MM.1S (cell line): ENCODE data around the gene SLC4A3.

ENCODE experiments used
- DNase-seq: peaks from one replicate; pipeline ENCODE4 v3.0.0-alpha.2; 2015
- H2AFZ ChIP-seq: fragments of 300-600 bp; sonication (generic); 2 replicates; pipeline ENCODE4 v1.6.0; 2016; ENCODE audit warnings: antibody characterized with exemption, low read length
- H3F3A ChIP-seq: fragments of 300-600 bp; sonication (generic); 2 replicates; pipeline ENCODE4 v1.6.1; 2016; ENCODE audit warnings: mild to moderate bottlenecking, antibody characterized with exemption, low read length, moderate library complexity, mixed read lengths; ENCODE audit not compliant: insufficient read depth
- H3K27ac ChIP-seq: fragments of 300-600 bp; sonication (generic); 2 replicates; pipeline ENCODE4 v1.5.1; 2016; ENCODE audit warnings: mild to moderate bottlenecking, low read length
- H3K27me3 ChIP-seq: fragments of 300-600 bp; sonication (generic); replicated peaks from 2 replicates; pipeline ENCODE4 v1.6.0; 2016; ENCODE audit warnings: low read length; ENCODE audit not compliant: insufficient read depth
- H3K36me3 ChIP-seq: fragments of 300-600 bp; sonication (generic); replicated peaks from 2 replicates; pipeline ENCODE4 v1.6.1; 2016; ENCODE audit warnings: mild to moderate bottlenecking, low read length, mixed read lengths; ENCODE audit not compliant: insufficient read depth
- H3K4me1 ChIP-seq: fragments of 300-600 bp; sonication (generic); 2 replicates; pipeline ENCODE4 v1.6.1; 2016; ENCODE audit warnings: low read length, mixed read lengths
- H3K4me2 ChIP-seq: fragments of 300-600 bp; sonication (generic); 2 replicates; pipeline ENCODE4 v1.6.0; 2016; ENCODE audit warnings: low read depth, low read length
- H3K4me3 ChIP-seq: fragments of 300-600 bp; sonication (generic); 2 replicates; pipeline ENCODE4 v1.5.1; 2016; ENCODE audit warnings: low read length, mixed read lengths
- H3K79me2 ChIP-seq: fragments of 300-600 bp; sonication (generic); 2 replicates; pipeline ENCODE4 v1.6.1; 2016; ENCODE audit warnings: mixed run types, low read length, mixed read lengths
- H3K9ac ChIP-seq: fragments of 300-600 bp; sonication (generic); 2 replicates; pipeline ENCODE4 v1.6.1; 2016; ENCODE audit warnings: low read length, mixed read lengths
- H3K9me2 ChIP-seq: fragments of 300-600 bp; sonication (generic); replicated peaks from 2 replicates; pipeline ENCODE4 v1.6.1; 2016; ENCODE audit warnings: mild to moderate bottlenecking, low read length, mixed read lengths; ENCODE audit not compliant: insufficient read depth
- H3K9me3 ChIP-seq: fragments of 300-600 bp; sonication (generic); replicated peaks from 2 replicates; pipeline ENCODE4 v1.6.1; 2016; ENCODE audit warnings: mild to moderate bottlenecking, low read length, mixed read lengths; ENCODE audit not compliant: insufficient read depth
- H4K20me1 ChIP-seq: fragments of 300-600 bp; sonication (generic); 2 replicates; pipeline ENCODE4 v1.6.1; 2016; ENCODE audit warnings: mild to moderate bottlenecking, low read length, moderate library complexity, mixed read lengths; ENCODE audit not compliant: insufficient read depth
- EZH2 ChIP-seq: fragments of 300-600 bp; sonication (generic); optimal IDR thresholded peaks from 2 replicates; pipeline ENCODE3; 2017; ENCODE audit warnings: low read depth, mild to moderate bottlenecking, antibody characterized with exemption, low read length, mixed read lengths
- EZH2phosphoT487 ChIP-seq: fragments of 300-600 bp; sonication (generic); IDR thresholded peaks from 2 replicates; pipeline ENCODE4 v1.6.1; 2018; ENCODE audit warnings: antibody characterized with exemption, low read length
- TF ChIP-seq, protein P1 (sequence below): fragments of 300-600 bp; sonication (generic); IDR thresholded peaks from 2 replicates; pipeline ENCODE4 v1.5.1; 2016; ENCODE audit warnings: antibody characterized with exemption, low read length, mixed read lengths

SLC4A3 gene

DNA sequence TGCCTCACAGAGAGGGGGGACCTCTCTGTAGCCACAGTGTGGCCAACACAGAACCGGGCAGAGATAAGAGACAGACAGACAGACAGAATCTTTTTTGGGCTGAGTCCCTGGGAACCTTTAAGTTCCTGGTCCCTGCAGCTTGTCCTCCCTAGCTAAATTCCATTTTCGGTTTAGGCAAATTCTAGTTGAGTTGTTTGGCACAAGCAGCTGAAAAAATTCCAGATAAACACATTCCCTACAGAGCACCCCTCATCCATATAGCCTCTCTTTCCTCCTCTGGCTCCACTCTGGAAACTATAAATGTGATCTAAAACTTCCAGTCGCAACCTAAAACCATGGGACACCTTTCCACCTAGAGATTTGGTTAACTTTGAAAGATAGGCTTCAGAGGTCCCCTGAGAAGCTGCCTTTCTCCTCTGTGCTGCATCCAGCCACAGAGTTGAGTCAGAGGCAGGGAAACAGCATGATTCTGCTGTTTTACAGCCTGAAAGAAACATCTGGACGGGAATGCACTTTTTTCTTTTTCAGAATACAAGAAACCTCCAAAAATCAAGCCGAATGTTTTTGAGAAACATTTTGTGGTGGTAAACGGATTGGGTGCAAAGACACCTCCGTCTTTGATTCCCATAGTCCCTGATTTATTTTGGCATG lies 30.9 kb downstream of the SLC4A3 start:
- Histone ChIP-seq H4K20me1 (no peaks in the 10 kb centered on the region), H3K27ac (no peak overlapping the region), H3K4me2 (no peak overlapping the region), H3K9ac (no peak overlapping the region), H3K9me2 (no peaks in the 10 kb centered on the region), H3K4me1 (no peaks in the 10 kb centered on the region), H3F3A (no peaks in the 10 kb centered on the region), H3K79me2 (no peaks in the 10 kb centered on the region), H2AFZ (no peak overlapping the region), H3K9me3 (no peaks in the 10 kb centered on the region), H3K27me3 (no peaks in the 10 kb centered on the region), H3K4me3 (no peak overlapping the region), H3K36me3 (no peaks in the 10 kb centered on the region)
- no peak for DNase-seq
- TF ChIP-seq, protein P1, sequence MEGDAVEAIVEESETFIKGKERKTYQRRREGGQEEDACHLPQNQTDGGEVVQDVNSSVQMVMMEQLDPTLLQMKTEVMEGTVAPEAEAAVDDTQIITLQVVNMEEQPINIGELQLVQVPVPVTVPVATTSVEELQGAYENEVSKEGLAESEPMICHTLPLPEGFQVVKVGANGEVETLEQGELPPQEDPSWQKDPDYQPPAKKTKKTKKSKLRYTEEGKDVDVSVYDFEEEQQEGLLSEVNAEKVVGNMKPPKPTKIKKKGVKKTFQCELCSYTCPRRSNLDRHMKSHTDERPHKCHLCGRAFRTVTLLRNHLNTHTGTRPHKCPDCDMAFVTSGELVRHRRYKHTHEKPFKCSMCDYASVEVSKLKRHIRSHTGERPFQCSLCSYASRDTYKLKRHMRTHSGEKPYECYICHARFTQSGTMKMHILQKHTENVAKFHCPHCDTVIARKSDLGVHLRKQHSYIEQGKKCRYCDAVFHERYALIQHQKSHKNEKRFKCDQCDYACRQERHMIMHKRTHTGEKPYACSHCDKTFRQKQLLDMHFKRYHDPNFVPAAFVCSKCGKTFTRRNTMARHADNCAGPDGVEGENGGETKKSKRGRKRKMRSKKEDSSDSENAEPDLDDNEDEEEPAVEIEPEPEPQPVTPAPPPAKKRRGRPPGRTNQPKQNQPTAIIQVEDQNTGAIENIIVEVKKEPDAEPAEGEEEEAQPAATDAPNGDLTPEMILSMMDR = no peak
- TF ChIP-seq EZH2phosphoT487 (no peak), EZH2 (no peak)

DNA sequence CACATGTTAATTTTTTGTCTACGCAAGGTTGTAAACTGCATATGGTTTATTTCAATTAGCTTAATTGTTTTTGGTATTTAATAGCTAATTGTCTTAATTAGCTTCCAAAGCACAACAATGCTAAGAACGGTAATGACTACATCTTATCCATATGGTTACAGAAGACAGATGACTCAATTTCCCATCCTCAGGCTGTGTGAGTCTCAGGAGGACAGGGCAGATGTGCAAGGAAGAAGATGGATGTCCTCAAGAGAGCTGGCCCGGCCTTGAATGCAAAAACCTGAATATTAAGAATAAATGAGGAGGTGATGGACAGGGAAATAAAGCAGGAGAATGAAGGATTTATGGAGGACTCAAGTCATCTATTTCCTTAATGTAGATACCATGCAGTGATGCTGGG lies 31.4 kb downstream of the SLC4A3 start:
- Histone ChIP-seq H2AFZ (no peak overlapping the region), H3K27me3 (no peaks in the 10 kb centered on the region), H3K27ac (no peak overlapping the region), H3K79me2 (no peaks in the 10 kb centered on the region), H3F3A (no peaks in the 10 kb centered on the region), H3K4me2 (no peak overlapping the region), H3K9ac (no peak overlapping the region), H4K20me1 (no peaks in the 10 kb centered on the region), H3K4me3 (no peak overlapping the region), H3K9me3 (no peaks in the 10 kb centered on the region), H3K36me3 (no peaks in the 10 kb centered on the region), H3K4me1 (no peaks in the 10 kb centered on the region), H3K9me2 (no peaks in the 10 kb centered on the region)
- TF ChIP-seq, protein P1 = no peak
- no peak for TF ChIP-seq EZH2
- no peak for TF ChIP-seq EZH2phosphoT487
- no peak for DNase-seq

DNA sequence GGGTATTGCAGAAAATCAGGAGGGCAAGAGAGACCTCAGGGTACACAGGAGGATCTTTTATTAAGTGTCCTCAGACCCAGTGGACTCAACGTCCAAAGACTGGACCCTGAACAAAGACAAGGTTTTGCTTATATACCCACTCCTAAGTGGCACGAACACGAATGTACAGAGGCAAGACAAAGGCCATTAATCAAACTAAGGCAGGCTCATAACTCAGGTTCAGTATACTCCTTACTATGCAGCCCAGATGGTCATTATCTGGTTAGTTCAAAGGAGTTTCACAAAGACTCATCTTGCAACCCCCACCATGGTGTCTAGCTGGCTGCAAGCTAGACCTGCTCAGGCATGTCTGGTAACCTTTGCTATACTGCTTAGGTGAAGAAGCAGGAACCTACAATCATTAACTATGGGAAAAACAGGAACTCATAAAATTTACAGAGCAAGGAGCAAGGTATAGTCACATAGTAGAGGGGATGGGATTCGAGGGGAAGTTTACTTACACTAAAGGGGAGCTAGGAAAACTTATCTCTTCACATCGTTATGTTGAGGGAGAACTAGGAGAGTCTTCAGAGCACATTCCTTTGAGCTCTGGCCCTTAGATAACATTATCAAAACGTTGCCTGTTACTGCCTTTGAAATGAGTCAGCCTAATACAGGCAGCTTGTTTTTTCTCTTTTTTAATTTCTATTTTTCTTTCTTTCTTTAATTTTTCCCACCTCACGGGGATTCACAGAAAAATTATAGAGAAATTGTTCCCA lies 33.9 kb downstream of the SLC4A3 start:
- H3K79me2 ChIP-seq = no peaks in the 10 kb centered on the region
- H4K20me1 ChIP-seq = no peaks in the 10 kb centered on the region
- H3K4me2 ChIP-seq = no peak overlapping the region
- H3K4me3 ChIP-seq = no peak overlapping the region
- H3K9me2 ChIP-seq = no peaks in the 10 kb centered on the region
- H2AFZ ChIP-seq = no peak overlapping the region
- H3K9ac ChIP-seq = no peak overlapping the region
- no peaks in the 10 kb centered on the region for H3K4me1 ChIP-seq
- H3K9me3 ChIP-seq = no peaks in the 10 kb centered on the region
- DNase-seq = no peak
- H3F3A ChIP-seq = no peaks in the 10 kb centered on the region
- H3K36me3 ChIP-seq = no peaks in the 10 kb centered on the region
- no peak overlapping the region for H3K27ac ChIP-seq
- TF ChIP-seq, protein P1 = no peak
- TF ChIP-seq EZH2 = no peak
- no peak for TF ChIP-seq EZH2phosphoT487
- no peaks in the 10 kb centered on the region for H3K27me3 ChIP-seq
